GM12878 (cell line): ENCODE measurements around the gene SHROOM2. TPM values are rescaled to one million over a fixed set of nuclear protein-coding genes. Genes with fewer than 3 reads are reported as not detected.

Experiments used
- ATAC-seq: fragments of 200-7000 bp; cut with Tn5 transposase; 3 replicates; pipeline ENCODE4 v1.9.1; 2020; ENCODE audit warnings: mild to moderate bottlenecking, moderate library complexity
- BruUV-seq: library from RNA; stranded (reverse); fragments of 400-500 nt; replicated peaks from 2 replicates; lab custom pipeline; 2021; lab: Mats Ljungman, UMichigan
- CTCF ChIA-PET: fragments of 300-600 bp; sonication (Branson Sonifier 250); formaldehyde crosslinking; extraction: SDS; loops from one replicate; lab custom pipeline; 2021; ENCODE audit warnings: inconsistent platforms; lab: Yijun Ruan, JAX
- POLR2A ChIA-PET: fragments of 350-600 bp; formaldehyde crosslinking; extraction: SDS; loops from one replicate; lab custom pipeline; 2021; ENCODE audit warnings: inconsistent platforms; lab: Charles Lee
- RAD21 ChIA-PET: fragments of 300-600 bp; sonication (Branson Sonifier 250); formaldehyde crosslinking; loops from one replicate; lab custom pipeline; 2023; ENCODE audit warnings: antibody characterized with exemption; ENCODE audit not compliant: unreplicated experiment; lab: Charles Lee
- SMC1A ChIA-PET: fragments of 300-600 bp; sonication (Branson Sonifier 250); formaldehyde crosslinking; loops from one replicate; lab custom pipeline; 2023; ENCODE audit not compliant: unreplicated experiment, uncharacterized antibody; lab: Charles Lee
- DNase-seq: peaks from one replicate; pipeline ENCODE4 v3.0.0-alpha.2; 2011; ENCODE audit warnings: low read depth, low spot score
- FAIRE-seq: peaks from 3 replicates; lab custom pipeline; 2011; peaks lifted over from hg19 to GRCh38; lab: Jason Lieb, UNC
- H2AFZ ChIP-seq: 2 replicates; pipeline ENCODE4 v1.6.0; 2011; ENCODE audit warnings: low read depth, low read length, control low read depth; ENCODE audit not compliant: control insufficient read depth
- H3K27ac ChIP-seq: 2 replicates; pipeline ENCODE4 v1.5.1; 2011; ENCODE audit warnings: control low read depth; ENCODE audit not compliant: control insufficient read depth, insufficient read depth
- H3K27me3 ChIP-seq, 2 experiments: replicated peaks in 1 of 2; 2 replicates each; pipeline versions ENCODE4 v1.6.0 to v1.6.1; 2011; ENCODE audit warnings: low read length in 1 of 2; ENCODE audit not compliant: control insufficient read depth in 2 of 2, insufficient read depth in 2 of 2
- H3K36me3 ChIP-seq, 2 experiments: 2 replicates each; pipeline ENCODE4 v1.5.1; 2011; ENCODE audit warnings: low read length in 1 of 2; ENCODE audit not compliant: control insufficient read depth in 2 of 2, insufficient read depth in 2 of 2
- H3K4me1 ChIP-seq: 2 replicates; pipeline ENCODE4 v1.6.1; 2011; ENCODE audit warnings: mild to moderate bottlenecking, low read length, moderate library complexity, mixed read lengths; ENCODE audit not compliant: control insufficient read depth, insufficient read depth
- H3K4me2 ChIP-seq: 2 replicates; pipeline ENCODE4 v1.6.0; 2011; ENCODE audit warnings: control low read depth; ENCODE audit not compliant: control insufficient read depth, insufficient read depth
- H3K4me3 ChIP-seq: fragments of 200-600 bp; sonication (generic); 2 replicates; pipeline ENCODE4 v1.5.1; 2016
- H3K79me2 ChIP-seq: 2 replicates; pipeline ENCODE4 v1.6.0; 2011; ENCODE audit warnings: low read length; ENCODE audit not compliant: control insufficient read depth, insufficient read depth
- H3K9ac ChIP-seq: 2 replicates; pipeline ENCODE4 v1.8.0; 2011; ENCODE audit warnings: low read length, control low read depth, mixed read lengths; ENCODE audit not compliant: control insufficient read depth, insufficient read depth
- H3K9me3 ChIP-seq: replicated peaks from 3 replicates; pipeline ENCODE4 v1.5.1; 2011; ENCODE audit warnings: mild to moderate bottlenecking, low read length; ENCODE audit not compliant: control insufficient read depth, insufficient read depth
- H4K20me1 ChIP-seq: 2 replicates; pipeline ENCODE4 v1.6.0; 2011; ENCODE audit not compliant: control insufficient read depth, insufficient read depth
- BRCA1 ChIP-seq: IDR thresholded peaks from 2 replicates; pipeline ENCODE4 v1.6.1; 2011; ENCODE audit warnings: low read depth, low read length, improper control_type of control experiment
- EZH2 ChIP-seq: IDR thresholded peaks from 2 replicates; pipeline ENCODE4 v1.6.1; 2012; ENCODE audit warnings: low read depth, mild to moderate bottlenecking, control low read depth, inconsistent platforms, low read length, borderline replicate concordance; ENCODE audit not compliant: control insufficient read depth
- HCFC1 ChIP-seq: fragments of 150-350 bp; IDR thresholded peaks from 2 replicates; pipeline ENCODE4 v1.6.1; 2014; ENCODE audit warnings: low read length
- JUND ChIP-seq: IDR thresholded peaks from 2 replicates; pipeline ENCODE4 v1.6.1; 2012; ENCODE audit warnings: low read depth, mild to moderate bottlenecking, low read length, improper control_type of control experiment, moderate library complexity
- MEF2A ChIP-seq: IDR thresholded peaks from 2 replicates; pipeline ENCODE4 v1.6.1; 2011; ENCODE audit warnings: low read depth, mild to moderate bottlenecking, low read length, moderate library complexity; ENCODE audit not compliant: insufficient read depth
- PAX8 ChIP-seq: fragments of 450-650 bp; IDR thresholded peaks from 2 replicates; pipeline ENCODE4 v1.6.1; 2017; ENCODE audit warnings: mild to moderate bottlenecking, moderate library complexity
- RAD51 ChIP-seq: fragments of 450-650 bp; IDR thresholded peaks from 2 replicates; pipeline ENCODE4 v1.6.1; 2016; ENCODE audit warnings: moderate library complexity, mild to moderate bottlenecking, inconsistent platforms
- ZNF384 ChIP-seq: IDR thresholded peaks from 2 replicates; pipeline ENCODE4 v1.6.1; 2012; ENCODE audit warnings: low read depth, mild to moderate bottlenecking, low read length, improper control_type of control experiment, borderline replicate concordance
- WGBS: methylation state at CpG from one replicate; pipeline ENCODE4 v1.1.6; 2016; ENCODE audit warnings: low lambda C conversion rate; ENCODE audit not compliant: insufficient replicate concordance, insufficient coverage; ENCODE audit errors: missing lambda C conversion rate; 5-methylcytosine and 5-hydroxymethylcytosine counted together
- in situ Hi-C: fragments of 300-500 bp; cut with MboI; formaldehyde crosslinking; loops from 9 replicates; pipeline ENCODE4 v1.14.3; 2018; ENCODE audit warnings: mixed read lengths
- intact Hi-C: fragments of 100-400 bp; cut with micrococcal nuclease; formaldehyde crosslinking; loops from one replicate; pipeline ENCODE4 v1.14.2; 2022; ENCODE audit not compliant: unreplicated experiment
- polyA plus RNA-seq, 11 experiments: library from polyadenylated mRNA; depleted of rRNA in 4 of 11; unstranded in 6 of 11; stranded (reverse) in 5 of 11; fragments of >200 nt; fragmentation: Nextera tagmentation in 4 of 11; fragmentation: Illumina TruSeq in 1 of 11; extraction: Ambion mirVana in 4 of 11; extraction: Trizol in 1 of 11; gene quantifications; 1 replicate in 1 of 11; 2 replicates in 10 of 11; pipeline versions ENCODE4 v1.2.1 to v1.2.3, GENCODE V29; 2011 to 2016; ENCODE audit warnings: inconsistent platforms in 2 of 11, missing spikeins in 2 of 11, low read depth in 1 of 11
- total RNA-seq, 4 experiments: library from RNA; depleted of rRNA in 3 of 4; stranded (reverse); fragments of >200 nt in 3 of 4; fragmentation: Illumina TruSeq in 1 of 4; extraction: Trizol in 1 of 4; gene quantifications; 2 replicates each; pipeline versions ENCODE4 v1.2.1 to v1.2.3, GENCODE V29; 2013 to 2021
- TF ChIP-seq, protein P1 (sequence below): fragments of 450-650 bp; IDR thresholded peaks from 2 replicates; pipeline ENCODE4 v1.6.1; 2017; ENCODE audit warnings: mild to moderate bottlenecking, moderate library complexity
- TF ChIP-seq, protein P2 (sequence below): IDR thresholded peaks from 2 replicates; pipeline ENCODE4 v1.6.1; 2011; ENCODE audit warnings: low read depth, low read length, improper control_type of control experiment, borderline replicate concordance

SHROOM2 gene
- total and polyA plus RNA-seq, 10 of the 15 experiments (the other 5 are each of a cell fraction or from before 2014, with no cell fraction given) = under 0.01 to 0.15 (median 0.09) TPM; not detected in 2

DNA sequence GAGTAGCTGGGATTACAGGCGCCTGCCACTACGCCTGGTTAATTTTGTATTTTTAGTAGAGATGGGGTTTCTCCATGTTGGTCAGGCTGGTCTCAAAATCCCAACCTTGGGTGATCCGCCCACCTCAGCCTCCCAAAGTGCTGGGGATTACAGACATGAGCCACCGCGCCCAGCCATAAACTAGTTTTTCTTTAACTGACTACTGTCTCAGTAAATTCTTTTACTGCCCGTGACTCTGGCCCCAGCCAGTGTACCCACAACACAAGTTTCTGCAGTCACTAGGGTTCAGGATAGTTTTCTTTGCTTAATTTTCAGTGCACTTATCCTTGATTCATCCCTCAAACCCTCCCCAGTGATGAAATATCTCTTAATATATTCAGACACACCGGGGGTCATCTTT, 8.3 kb downstream of the SHROOM2 start:
- intact Hi-C loops = no loop called here
- RAD21 ChIA-PET = no interaction called here
- no peaks in the 10 kb centered on the region for H3K27me3 ChIP-seq
- no peaks in the 10 kb centered on the region for H3K4me1 ChIP-seq
- no peaks in the 10 kb centered on the region for H3K9me3 ChIP-seq
- H4K20me1 ChIP-seq = no peaks in the 10 kb centered on the region
- BruUV-seq = no TSS peak
- no peak for DNase-seq
- SMC1A ChIA-PET = no interaction called here
- 46% methylated on average over 7 of the region's 7 CpGs for WGBS
- POLR2A ChIA-PET = no interaction called here
- H3K4me2 ChIP-seq = no peak overlapping the region
- no peak for ATAC-seq
- H3K79me2 ChIP-seq = no peaks in the 10 kb centered on the region
- TF ChIP-seq RAD51 (no peak), ZNF384 (no peak), HCFC1 (no peak), MEF2A (no peak), JUND (no peak), BRCA1 (no peak), EZH2 (no peak), PAX8 (no peak)
- TF ChIP-seq, protein P1, sequence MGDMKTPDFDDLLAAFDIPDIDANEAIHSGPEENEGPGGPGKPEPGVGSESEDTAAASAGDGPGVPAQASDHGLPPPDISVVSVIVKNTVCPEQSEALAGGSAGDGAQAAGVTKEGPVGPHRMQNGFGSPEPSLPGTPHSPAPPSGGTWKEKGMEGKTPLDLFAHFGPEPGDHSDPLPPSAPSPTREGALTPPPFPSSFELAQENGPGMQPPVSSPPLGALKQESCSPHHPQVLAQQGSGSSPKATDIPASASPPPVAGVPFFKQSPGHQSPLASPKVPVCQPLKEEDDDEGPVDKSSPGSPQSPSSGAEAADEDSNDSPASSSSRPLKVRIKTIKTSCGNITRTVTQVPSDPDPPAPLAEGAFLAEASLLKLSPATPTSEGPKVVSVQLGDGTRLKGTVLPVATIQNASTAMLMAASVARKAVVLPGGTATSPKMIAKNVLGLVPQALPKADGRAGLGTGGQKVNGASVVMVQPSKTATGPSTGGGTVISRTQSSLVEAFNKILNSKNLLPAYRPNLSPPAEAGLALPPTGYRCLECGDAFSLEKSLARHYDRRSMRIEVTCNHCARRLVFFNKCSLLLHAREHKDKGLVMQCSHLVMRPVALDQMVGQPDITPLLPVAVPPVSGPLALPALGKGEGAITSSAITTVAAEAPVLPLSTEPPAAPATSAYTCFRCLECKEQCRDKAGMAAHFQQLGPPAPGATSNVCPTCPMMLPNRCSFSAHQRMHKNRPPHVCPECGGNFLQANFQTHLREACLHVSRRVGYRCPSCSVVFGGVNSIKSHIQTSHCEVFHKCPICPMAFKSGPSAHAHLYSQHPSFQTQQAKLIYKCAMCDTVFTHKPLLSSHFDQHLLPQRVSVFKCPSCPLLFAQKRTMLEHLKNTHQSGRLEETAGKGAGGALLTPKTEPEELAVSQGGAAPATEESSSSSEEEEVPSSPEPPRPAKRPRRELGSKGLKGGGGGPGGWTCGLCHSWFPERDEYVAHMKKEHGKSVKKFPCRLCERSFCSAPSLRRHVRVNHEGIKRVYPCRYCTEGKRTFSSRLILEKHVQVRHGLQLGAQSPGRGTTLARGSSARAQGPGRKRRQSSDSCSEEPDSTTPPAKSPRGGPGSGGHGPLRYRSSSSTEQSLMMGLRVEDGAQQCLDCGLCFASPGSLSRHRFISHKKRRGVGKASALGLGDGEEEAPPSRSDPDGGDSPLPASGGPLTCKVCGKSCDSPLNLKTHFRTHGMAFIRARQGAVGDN = no peak
- TF ChIP-seq, protein P2, sequence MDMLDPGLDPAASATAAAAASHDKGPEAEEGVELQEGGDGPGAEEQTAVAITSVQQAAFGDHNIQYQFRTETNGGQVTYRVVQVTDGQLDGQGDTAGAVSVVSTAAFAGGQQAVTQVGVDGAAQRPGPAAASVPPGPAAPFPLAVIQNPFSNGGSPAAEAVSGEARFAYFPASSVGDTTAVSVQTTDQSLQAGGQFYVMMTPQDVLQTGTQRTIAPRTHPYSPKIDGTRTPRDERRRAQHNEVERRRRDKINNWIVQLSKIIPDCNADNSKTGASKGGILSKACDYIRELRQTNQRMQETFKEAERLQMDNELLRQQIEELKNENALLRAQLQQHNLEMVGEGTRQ = no peak
- TF ChIP-seq, all 136 proteins: peak for 0
- FAIRE-seq = no peak
- in situ Hi-C loops = no loop called here
- Histone ChIP-seq H2AFZ (no peak overlapping the region), H3K4me3 (no peak overlapping the region), H3K36me3 (no peaks in the 10 kb centered on the region), H3K9ac (no peak overlapping the region), H3K27ac (no peak overlapping the region)
- CTCF ChIA-PET = no interaction called here
